ENCODE data around the gene MKRN2.
"Not testable (repeated sequence)": the region's sequence is repeated elsewhere in the genome, so short reads cannot be mapped to it uniquely, and the experiment has no call there.

MKRN2 gene

DNA sequence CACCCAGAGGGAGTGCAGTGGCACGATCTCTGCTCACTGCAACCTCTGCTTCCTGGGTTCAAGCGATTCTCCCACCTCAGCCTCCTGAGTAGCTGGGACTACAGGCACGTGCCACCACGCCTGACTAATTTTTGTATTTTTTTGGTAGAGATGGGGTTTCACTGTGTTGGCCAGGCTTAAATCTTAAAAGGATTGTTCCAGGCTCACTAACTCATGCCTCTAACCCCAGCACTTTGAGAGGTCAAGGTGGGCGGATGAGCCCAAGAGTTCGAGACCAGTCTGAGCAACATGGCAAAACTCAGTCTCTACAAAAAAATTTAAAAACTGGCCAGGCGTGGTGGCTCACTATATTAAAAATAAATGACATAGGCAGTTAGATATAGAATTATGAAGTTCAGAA lies 74.0 kb downstream of the MKRN2 start:
- H3K4me1 ChIP-seq (ENCODE audit: insufficient read depth, low read length); H3K27me3 ChIP-seq (ENCODE audit: insufficient read depth, low read length); H3K9me3 ChIP-seq (ENCODE audit: insufficient read depth, low read depth, low read length); H3K9ac ChIP-seq (ENCODE audit: low read depth, low read length); H3K4me3 ChIP-seq (ENCODE audit: low read length); H3K36me3 ChIP-seq (ENCODE audit: insufficient read depth, low read length): not testable (repeated sequence)
- H3K27ac ChIP-seq (ENCODE audit: low read depth, low read length): 0 out of 2 replicates have a peak overlapping the region, but pooled peaks have one; percentile 30
- WGBS: 95% methylated on average over 7 of the region's 7 CpGs

DNA sequence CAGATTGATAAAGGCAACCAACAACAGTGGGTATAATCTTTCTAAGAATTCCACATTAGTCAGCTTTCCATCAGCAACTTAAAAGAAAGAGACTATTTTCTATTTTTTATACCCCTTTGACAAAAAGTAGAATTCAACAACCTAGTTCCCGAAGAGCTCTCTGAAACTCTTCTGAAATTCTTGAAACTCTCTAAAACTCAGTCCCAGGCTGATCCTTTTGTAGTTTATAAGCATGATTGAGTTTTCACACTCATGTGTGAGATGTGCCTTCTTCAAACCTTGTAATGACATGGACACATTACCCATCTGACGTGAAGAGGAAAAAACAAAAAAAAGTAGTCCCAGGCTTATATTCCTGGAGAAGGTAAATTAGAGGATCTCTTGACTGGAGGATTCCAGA lies 75.6 kb downstream of the MKRN2 start:
- Histone ChIP-seq H3K4me1 (ENCODE audit: insufficient read depth, low read length) (peaks cover 10% of the 10 kb centered on the region), H3K27ac (ENCODE audit: low read depth, low read length) (0 out of 2 replicates have a peak overlapping the region, but pooled peaks have one; percentile 31), H3K9me3 (ENCODE audit: insufficient read depth, low read depth, low read length) (no peaks in the 10 kb centered on the region), H3K4me3 (ENCODE audit: low read length) (no peak overlapping the region), H3K36me3 (ENCODE audit: insufficient read depth, low read length) (no peaks in the 10 kb centered on the region), H3K9ac (ENCODE audit: low read depth, low read length) (no peak overlapping the region), H3K27me3 (ENCODE audit: insufficient read depth, low read length) (no peaks in the 10 kb centered on the region)
- whole genome bisulfite sequencing: 97% methylated on average over 2 of the region's 2 CpGs

DNA sequence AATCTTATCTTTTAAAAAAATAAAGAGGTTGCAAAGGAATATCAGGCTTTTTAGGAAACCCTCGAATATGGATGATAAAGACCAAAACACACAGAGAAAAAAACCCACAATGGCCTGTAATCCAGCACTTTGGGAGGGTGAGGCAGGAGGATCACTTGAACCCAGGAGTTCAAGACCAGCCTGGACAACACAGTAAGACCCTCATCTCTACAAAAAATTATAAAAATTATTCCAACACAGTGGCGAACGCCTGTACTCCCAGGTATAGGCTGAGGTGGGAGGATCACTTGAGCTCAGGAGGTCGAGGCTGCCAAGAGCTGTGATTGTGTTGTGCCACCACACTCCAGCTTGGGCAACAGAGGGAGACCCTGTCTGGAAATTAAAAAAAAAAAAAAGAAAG lies 76.2 kb downstream of the MKRN2 start:
- Histone ChIP-seq H3K27me3 (ENCODE audit: insufficient read depth, low read length) (no peaks in the 10 kb centered on the region), H3K4me3 (ENCODE audit: low read length) (no peak overlapping the region), H3K9me3 (ENCODE audit: insufficient read depth, low read depth, low read length) (no peaks in the 10 kb centered on the region), H3K4me1 (ENCODE audit: insufficient read depth, low read length) (peaks cover 14% of the 10 kb centered on the region), H3K9ac (ENCODE audit: low read depth, low read length) (no peak overlapping the region), H3K36me3 (ENCODE audit: insufficient read depth, low read length) (no peaks in the 10 kb centered on the region), H3K27ac (ENCODE audit: low read depth, low read length) (no peak overlapping the region)
- WGBS: 96% methylated on average over 4 of the region's 4 CpGs

All from HUES64 (cell line).